Stimulated activated CD4-positive, alpha-beta T cell treated with anti-CD3 and anti-CD28 coated beads, Interleukin-2, amount 100 ng/mL, for 24 hours (primary cell): Measurements from ENCODE around the gene AUTS2.

Experiments
- DNase-seq, 2 donors: peaks; one replicate each; pipeline ENCODE4 v3.0.0-alpha.2; 2020

The AUTS2 gene

DNA sequence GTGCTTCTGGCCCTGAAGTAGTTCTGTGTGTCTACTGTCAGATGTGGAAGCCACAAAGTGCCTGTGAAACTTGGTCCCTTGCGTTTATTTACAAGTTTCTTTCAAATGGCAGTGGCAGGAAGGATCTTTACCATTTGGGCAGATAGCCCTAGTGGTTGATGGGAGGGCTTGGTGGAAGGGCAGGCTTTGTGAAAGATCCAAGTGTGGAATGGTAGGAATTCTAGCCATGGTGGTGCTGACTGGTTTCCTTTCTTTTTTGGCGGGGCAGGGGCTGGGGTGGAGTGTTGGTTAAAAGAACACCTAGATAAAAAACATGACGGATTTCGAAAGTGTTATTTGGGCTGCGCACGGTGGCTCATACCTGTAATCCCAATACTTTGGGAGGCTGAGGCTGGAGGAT, 27.0 kb downstream of the AUTS2 start:
- no peak for DNase-seq

DNA sequence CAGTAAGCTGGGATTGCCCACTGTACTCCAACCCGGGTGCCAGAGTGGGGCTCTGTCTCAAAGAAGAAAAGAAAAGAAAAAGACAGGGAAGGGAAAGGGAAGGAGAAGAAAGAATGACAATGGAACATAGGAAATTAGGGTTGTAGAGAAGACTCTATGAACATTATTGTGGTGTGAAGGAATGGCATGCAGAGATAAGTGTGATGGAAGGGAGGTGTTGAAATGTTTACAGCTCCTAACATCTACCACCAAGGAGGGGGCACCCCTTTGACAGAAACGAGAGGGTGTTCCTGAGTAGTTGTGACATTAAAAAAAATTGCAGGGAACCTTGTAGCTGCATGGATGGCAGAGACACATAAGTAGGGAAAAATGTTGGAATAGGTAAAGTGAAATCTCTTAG, 27.5 kb downstream of the AUTS2 start:
- DNase-seq = no peak

DNA sequence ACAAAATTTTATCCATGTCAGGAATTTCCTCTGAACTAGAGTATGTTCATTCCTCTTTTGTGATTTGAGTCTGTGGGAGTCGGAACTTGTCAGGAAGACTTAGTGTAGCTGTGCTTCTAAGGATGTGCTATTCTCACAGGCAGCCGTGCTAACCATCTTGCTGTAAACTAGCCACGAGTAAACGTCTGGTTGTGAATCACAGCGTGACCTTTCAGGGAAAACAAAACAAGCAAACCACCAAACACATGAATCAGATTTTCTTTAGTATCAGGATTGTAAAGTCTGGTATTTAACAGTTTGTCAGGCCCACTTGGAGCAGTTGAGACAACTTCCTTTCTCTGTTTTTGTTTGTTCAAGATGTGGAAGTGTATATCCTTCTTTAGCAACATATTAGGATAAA, 32.0 kb downstream of the AUTS2 start:
- DNase-seq = no peak

DNA sequence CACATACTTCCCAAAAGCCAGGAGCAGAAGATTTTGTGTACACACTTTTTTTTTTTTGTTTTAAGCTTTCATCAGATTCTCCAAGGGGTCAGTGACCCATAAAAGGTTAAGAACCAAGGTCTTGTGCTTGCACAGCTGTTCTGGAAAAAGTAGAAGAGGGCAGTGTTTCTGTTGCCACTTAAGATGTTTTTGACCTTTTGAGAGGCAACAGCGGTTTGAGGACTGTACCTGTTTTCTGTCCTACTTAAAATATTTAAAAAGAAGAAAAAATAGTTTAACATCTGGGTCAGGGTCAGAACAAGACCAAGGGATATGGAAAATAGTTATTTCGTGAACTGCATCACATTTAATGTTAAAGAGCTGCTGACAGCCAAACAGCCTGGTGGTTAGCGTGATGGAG, 32.9 kb downstream of the AUTS2 start:
- DNase-seq = no peak

DNA sequence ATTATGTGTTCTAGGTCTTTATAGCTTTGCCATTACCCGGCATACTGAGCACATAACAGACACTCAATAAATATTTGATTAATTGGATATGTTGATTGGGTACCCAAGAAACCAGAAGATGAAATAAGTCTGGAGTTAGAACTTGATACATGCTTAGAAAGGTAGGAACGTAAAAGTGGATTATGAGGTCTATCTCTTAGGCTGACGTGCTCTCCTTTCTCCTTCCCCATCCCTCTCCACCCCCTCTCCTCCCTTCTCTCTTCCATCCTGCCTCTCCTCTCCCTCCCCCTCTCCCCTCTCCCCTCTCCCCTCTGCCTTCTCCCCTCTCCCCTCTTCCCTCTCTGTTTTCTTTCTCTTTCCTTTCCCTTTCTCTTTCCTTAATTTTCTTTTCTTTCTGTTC, 34.0 kb downstream of the AUTS2 start:
- no peak for DNase-seq

DNA sequence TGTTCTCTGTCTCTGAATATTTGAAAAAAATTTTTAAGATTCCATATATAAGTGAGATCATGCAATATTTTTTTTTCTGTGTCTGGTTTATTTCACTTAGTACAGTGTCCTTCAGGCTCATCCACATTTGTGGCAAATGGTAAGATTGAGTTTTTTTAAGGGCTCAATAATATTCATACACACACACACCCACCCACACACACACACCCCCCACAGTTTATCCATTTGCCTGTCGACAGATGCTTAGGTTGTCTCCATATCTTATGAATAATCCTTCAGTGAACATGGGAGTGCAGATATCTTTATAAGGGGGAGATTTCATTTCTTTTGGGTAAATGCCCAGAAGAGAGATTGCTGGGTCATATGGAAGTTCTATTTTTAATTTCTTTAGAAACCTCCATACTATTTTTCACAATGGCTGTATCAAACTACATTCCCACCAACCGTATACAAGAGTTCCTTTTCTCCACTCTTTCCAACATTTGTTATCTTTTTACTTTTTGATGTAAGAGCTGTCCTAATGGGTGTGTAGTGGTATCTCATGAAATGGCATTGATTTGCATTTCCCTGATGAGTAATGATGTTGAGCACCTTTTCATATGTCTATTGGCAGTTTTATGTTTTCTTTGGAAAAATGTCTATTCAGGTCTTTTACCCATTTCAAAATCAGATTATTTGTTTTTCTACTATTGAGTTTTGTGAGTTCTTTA, 35.0 kb downstream of the AUTS2 start:
- no peak for DNase-seq

DNA sequence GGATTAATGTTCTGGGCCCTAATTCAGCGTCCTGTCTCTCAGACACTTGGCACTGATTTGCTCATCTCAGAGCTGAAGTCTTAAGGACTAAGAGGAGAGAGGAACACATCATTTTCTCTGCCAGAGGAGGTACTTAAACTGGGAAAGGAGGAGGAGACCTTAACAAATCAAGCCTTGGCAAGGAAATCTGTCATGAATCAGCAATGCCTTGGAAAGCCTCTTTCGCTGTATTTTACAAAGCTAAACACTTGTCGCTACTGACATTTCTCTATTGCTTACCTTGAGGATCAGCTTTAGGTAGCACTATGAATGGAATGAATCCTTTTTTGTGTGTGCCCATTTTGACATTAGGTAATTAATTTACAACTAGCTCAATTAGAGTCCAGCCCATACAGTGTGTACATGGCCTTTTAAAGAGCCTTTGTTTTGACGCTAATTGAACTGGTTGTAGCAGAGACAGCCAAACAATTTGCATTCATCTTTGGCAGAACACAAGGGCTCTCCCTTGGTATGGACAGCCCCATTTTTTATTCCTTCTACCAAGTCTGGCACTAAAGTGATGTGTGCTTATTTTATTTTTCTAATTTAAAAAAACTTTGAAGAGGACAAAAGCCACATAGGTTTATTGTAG, 37.4 kb downstream of the AUTS2 start:
- DNase-seq = no peak

DNA sequence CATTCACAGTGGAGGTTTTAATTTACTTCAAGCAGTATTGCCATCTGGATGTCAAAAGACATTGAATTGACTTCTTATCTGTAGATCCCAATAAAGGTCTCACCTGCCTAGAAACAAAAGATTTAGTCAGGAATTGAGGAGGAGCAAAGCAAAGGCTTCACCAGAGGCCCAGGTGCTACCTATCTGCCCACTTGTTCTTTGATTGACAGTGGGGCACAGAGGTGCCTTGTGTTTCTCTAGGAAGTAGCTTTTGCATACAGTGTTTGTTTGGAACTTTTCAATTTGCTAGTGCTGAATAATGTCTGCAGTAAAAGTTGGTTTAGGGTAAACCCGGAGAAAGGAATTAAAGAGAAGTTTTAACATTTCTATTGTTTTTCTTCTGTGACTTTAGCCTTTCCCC, 40.4 kb downstream of the AUTS2 start:
- no peak for DNase-seq

DNA sequence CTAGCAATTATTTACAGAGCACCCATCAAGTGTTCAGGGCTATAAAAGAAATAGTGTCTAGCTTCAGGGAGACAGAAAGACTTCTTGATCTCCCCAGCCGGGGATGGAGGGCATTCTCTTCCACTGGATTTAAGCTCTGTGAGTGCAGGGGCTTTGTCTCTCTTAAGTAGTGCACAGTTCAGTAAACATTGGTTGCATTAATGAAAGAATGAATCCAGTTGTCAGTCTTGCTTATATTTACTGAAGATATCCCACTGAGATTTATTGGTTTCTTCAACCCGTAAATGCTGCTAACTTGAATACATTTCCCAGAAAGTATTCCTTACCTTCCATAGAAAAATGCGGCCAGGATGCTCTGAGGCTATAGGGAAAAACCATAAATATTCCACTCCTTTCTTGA, 41.9 kb downstream of the AUTS2 start:
- DNase-seq = no peak

DNA sequence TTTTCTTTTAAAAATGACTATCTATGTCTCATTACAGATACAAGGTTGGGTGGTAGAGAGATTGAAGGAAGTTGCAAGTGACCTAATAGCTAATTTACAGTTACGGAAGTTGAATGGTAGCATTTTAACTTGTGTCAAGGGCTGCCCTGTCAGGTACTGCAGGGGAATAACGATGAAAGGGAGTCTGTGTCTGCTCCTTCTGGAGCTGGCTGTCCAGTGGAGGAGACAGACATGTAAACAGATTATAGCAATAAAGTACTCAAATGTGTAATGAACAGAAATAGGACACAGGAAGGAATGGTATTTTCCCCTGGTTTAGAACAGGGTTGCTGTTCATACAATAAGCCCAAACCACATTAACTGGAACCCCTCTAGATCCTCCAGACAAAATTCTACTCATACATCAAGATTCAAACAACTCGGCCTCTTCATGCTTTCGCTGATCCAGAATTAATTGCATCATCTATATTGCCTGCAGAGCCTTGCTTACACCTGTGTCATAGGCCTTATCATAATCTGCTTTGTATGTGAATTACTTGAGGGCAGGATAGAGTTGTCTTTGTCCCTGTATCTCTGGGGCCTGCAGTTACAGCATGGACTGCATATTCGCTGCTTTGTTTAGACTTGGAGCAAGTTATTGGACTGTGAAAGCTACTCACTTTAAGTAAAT, 42.8 kb downstream of the AUTS2 start:
- no peak for DNase-seq

DNA sequence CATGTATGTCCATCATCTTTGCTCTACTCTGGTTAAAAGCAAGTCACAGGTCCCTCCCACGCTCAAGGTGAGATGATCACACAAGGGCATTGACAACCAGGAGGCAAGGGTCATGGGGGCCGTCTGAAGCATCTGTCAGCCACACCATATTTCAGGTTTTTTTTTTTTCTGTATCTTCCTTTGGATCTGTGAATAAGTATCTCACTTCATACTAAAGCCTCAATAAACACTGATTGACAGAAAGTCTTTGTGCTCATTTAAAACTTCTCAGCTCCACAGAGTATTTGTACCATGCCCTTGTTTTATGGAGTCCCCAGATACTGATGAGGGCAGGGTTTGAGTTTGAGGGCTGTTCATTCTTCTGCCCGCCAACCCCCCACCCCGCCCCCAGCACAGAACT, 45.0 kb downstream of the AUTS2 start:
- DNase-seq = no peak

DNA sequence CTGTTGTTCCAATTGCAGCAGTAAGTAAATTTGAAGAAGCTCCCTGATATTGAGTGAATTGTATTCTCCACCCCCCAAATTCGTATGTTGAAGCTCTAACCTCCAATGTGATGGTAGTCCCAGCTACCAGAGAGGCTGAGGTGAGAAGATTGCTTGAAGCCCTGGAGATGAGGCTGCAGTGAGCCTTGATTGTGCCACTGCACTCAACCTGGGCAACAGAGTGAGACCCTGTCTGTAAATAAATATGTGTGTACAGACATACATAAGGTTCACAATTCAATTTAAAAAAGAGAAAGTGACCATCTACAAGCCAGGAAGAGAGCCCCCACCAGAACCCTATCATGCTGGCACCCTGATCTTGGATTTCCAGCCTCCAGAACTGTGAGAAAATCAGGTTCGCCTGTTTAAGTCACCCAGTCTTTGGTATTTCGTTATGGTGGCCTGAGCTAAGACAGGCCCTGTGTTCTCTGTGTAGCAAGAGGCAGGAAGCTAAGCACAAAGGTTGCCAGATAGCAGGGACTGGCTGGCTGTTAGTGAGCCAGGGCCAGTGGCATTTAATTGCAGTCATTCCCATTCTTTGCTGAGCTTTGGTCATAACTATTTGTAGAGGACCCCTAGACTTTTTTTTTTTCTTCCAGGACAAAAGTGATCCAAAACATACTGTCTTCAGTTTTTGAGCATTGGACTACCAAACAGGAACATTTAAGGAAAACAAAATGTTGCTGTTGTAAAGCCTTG, 45.6 kb downstream of the AUTS2 start:
- DNase-seq = no peak

DNA sequence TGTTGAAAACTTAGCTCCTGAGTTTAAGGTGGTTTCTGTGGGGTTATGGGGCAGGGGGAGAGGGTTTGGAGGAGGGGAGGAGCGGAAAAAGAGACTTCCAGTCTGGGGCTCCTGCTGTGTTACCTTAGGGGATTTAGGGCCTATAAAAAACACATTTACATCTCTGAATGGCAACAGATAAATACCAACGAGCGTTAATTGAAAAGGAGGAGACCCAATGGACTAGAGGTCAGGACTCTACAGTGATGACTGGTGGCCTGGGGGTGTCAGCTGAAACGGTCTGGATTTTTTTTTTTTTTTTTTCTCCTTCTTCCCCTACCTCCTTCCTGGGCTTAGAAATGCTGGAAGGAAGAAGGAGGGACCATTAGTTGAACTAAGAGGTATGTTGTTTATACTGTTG, 47.4 kb downstream of the AUTS2 start:
- DNase-seq = no peak

DNA sequence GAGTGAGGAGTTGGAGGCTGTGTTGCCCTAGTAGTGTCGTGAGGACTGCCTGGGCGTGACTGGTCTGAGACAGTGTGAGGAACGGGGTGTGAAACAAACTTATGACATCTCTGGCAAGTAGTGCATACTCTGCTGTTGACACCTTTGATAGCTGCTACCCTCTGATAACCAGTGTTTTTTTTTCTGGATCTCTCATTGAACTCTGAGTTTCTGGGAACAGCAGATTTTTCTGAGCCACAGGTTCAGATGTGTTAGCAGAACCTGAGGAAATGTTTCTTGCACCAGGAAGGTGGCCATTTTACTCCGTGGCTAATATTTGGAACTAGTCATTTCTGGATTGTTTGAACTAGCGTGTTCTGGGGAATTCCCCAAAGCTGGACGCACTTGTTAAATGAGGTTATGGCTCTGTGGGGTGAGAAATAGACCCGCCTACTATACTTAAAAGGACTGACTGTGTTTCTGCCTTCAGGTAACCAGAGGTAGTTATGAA, 52.9 kb downstream of the AUTS2 start:
- no peak for DNase-seq

DNA sequence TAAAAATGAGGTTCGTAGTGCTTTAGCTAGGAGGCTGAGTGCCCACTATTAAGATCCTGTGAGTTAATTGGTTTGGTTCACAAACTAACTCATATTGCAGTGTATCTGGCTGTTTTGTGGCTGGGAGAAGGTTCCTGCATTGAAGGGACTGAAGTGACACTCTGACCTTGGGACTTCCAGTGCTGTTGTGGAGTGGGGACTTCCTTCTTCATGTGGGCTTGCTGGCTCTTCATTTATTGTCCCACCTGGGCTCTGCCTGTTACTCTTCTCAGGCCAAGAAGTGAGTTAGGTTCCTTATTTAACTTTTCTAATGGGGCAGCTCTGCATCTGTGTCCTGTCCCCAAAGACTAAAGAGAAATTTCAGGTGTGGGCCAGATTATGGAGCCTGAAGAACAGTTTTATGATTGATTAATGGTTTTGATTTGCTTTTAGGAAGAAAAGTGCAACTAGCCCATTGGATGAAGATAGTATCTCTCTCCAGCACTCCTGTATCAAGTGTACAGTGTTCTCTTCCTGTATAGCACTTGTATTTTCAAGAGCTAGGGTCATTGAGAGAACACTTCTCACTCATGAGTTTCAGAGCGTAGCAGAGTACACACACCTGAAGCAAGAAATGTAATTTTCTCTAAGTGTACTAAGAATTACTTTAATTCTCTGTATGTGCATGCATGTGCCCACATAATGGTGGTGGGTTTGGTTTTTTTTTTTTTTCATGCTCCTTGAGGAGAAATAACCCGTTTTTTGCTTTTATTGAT, 54.8 kb downstream of the AUTS2 start:
- DNase-seq = no peak

DNA sequence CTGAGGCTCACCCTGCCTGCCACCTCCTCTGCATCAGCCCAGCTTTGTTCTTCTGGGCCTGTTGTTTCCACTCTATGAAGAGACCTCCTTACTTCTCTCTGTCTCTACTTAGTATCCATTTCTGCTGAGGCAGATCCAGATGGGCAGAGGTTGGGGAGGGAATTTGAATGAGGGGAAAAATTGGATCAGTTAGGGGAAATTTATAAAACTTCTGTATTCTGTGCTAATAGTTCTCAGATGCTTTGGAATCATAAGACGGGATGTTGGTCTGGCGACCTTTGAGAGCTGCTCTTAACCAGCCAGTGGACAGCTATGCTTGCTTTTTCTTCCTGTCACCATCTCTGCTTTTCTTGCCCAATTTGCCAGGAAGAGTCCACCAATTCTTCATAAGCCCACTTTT, 55.5 kb downstream of the AUTS2 start:
- no peak for DNase-seq

DNA sequence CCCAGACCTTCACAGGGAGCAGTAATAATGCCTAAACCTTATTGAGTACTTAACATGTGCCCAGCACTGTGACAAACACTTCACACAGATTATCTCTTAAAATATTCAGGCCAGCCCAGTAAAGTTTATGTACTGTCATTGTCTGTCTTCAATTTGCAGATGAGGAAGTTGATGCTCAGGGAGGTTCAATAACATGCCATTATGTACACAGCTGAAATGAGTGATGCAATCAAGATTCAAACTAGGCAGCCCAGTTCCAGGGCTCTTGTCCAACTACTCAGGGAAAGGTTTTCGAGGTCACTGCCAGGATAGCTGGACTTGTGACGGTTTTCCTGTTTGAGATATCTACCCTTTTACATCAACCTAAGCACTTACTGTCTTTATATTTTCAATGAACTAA, 56.1 kb downstream of the AUTS2 start:
- DNase-seq = no peak

DNA sequence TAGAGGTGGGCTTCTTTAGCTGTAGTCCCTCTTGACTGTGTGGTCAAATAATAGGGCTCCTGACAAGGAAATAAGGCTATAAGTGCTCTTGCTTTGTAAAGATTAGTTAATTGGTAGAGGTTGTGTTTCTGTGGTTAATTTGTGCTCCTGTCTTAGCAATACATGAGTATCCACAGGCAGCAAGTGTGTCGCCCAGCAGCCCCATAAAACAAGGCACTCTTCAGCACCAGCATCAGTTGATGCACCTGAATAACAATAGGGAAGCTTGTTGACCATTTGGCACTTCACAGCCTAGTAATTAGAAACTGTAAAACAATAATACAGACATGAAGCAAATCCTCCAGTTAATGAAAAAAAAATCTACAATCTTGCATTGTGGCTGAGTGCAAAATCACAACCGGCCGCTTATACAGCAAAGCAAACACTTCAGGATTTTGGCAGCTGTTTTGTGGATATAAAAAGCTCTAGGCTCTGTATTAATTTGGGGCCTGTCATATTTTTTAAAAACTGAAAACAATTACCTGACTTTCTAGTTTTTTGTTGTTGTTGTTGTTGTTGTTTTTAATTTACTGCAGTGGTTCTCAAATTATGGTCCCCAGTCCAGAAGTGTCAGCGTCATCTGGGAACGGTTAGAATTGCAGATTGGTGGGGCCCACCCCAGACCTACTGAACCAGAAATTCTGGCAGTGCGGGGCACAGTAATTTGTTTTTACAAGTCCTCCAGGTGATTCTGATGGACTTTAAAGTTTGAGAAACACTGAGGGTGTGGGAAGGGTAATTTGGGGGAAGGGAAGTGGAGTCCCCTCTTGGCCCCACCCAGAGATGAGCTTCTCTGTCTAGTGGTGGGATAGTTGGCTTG, 56.8 kb downstream of the AUTS2 start:
- DNase-seq = no peak

DNA sequence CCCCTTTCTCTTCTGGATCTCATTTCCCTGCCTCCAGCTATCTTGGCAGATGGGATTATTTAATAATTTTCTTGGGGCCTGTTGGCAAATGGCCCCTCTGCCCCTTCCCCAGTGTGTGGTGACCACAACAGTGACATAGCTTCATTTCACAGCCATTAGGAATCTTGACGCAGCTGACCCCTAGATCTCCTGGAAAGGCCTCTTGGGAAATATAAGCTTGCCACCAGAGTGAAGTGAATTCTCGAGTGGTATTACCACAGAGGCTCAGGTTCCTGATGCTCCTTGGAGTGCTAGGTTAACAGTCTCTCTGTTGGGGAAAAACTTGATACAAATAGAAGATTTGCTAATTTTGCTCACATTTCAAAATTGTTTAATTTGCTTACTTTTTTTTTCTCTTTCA, 57.8 kb downstream of the AUTS2 start:
- DNase-seq = no peak

DNA sequence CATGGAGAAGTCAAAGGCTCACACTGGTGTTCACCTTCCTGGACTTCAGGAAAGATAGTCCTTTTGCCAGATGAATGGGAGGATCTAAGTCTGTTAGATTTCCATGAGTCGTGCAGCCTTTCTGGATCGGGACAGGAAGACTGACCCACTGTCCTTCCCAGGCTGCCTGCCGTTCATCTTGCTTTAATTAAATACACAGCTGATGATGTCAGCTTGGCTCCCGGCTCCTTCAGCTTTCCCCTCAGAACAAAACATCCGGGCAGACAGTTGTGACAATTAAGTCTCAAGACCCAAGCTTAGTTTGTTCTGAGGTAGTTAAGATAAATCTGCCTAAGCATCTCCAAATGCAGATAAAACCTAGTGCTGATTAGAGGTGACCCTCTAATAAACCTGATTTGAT, 58.6 kb downstream of the AUTS2 start:
- no peak for DNase-seq

DNA sequence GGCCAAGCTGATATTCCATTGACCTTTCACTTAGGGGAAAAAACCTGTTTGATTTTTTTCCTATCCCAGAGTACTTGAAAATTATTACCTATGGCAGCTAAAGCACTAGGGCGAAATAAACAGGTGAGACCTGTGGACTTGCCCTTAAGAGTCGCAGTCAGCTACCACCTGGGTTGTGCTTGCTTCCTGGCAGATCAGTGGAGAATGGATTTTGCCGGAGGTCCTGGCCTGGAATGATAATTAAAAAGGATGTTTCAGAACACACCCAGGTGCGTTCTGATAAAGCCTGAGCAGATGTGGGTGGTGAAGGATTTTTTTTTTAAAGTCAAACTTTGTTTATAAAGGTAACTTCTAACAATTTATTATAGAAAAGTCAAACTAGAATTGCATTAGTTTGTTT, 59.1 kb downstream of the AUTS2 start:
- DNase-seq = no peak

DNA sequence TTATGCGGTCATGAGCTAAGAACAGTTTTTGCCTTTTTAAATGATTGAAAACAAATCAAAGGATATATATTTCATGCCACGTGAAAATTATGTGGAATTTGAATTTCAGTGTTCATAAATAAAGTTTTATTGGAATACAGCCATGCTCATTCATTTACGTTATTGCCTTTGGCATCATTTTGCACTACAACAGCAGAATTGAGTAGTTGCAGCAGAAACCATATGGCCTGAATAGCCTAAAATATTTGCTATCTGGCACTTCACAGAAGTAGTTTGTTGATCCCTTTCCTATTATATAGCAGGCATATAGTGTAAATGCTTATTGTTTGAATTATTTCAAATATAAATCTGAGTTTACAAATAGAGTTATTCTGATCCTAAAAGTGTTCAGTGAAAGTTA, 59.7 kb downstream of the AUTS2 start:
- DNase-seq = no peak
